ENCODE results near the gene LIMK2.

The LIMK2 gene

DNA sequence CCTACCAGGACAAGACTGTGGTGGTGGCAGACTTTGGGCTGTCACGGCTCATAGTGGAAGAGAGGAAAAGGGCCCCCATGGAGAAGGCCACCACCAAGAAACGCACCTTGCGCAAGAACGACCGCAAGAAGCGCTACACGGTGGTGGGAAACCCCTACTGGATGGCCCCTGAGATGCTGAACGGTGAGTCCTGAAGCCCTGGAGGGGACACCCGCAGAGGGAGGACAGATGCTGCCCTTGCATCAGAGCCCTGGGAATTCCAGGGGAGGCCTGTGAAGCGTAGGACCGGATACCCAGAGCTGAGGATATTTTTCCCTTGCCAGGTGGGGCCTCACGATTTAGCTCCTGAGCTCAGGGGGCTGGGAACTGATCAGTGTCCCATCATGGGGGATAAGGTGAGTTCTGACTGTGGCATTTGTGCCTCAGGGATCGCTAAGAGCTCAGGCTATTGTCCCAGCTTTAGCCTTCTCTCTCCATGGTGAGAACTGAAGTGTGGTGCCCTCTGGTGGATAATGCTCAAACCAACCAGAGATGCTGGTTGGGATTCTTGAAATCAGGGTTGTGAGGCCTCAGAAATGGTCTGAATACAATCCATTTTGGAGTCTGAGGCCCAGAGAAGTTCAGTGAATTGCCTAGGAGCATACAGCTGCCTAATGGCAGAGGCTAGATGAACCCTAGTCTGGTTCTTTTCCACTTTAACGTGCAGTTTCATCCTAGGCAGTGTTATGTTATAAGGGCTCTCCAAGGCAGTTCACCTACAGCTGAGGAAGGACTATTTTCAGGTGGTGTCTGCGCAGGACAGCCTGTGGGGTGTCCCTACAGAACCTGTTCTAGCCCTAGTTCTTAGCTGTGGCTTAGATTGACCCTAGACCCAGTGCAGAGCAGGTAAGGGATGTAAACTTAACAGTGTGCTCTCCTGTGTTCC is 60.7 kb downstream of the LIMK2 start:
- no peak for DNase-seq (ENCODE audit: low read depth in 2 of 2)

DNA sequence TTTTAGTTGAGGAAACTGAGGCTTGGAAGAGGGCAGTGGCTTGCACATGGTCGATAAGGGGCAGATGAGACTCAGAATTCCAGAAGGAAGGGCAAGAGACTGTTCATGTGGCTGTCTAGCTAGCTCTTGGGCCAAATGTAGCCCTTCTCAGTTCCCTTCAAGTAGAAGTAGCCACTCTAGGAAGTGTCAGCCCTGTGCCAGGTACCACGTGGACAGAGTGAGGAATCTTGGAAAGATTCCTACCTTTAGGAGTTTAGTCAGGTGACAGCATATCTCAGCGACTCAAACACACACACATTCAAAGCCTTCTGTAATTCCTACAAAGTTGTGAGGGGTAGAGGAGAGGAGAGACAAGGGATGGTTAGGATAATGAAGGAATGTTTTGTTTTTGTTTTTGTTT is 61.9 kb downstream of the LIMK2 start:
- DNase-seq (ENCODE audit: low read depth in 2 of 2): no peak

DNA sequence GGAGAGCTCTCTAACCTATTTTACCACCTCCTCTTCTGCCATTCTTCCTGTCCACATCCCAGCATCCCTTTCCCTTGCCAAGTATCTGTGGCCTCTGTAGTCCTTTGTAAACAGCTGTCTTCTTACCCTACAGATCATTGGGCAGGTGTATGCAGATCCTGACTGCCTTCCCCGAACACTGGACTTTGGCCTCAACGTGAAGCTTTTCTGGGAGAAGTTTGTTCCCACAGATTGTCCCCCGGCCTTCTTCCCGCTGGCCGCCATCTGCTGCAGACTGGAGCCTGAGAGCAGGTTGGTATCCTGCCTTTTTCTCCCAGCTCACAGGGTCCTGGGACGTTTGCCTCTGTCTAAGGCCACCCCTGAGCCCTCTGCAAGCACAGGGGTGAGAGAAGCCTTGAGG is 62.9 kb downstream of the LIMK2 start:
- DNase-seq (ENCODE audit: low read depth in 2 of 2): no peak

DNA sequence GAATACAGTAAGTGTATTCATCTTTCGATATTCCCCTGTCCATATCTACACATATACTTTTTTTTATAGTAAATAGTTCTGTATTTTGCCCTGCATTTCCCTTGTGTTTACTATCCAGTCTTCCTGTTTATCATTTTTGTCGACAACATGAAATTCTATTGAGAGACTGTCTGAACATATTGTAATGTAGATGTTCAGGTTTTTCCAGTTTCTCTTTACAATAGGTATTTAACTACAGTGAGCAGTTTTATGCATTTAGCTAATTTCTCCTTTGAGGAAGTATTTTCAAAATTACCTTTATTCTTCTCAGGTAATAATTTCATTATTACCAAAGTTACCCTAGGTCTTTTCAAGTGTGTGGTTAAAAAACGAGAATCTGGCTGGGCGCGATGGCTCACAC is 63.5 kb downstream of the LIMK2 start:
- no peak for DNase-seq (ENCODE audit: low read depth in 2 of 2)

DNA sequence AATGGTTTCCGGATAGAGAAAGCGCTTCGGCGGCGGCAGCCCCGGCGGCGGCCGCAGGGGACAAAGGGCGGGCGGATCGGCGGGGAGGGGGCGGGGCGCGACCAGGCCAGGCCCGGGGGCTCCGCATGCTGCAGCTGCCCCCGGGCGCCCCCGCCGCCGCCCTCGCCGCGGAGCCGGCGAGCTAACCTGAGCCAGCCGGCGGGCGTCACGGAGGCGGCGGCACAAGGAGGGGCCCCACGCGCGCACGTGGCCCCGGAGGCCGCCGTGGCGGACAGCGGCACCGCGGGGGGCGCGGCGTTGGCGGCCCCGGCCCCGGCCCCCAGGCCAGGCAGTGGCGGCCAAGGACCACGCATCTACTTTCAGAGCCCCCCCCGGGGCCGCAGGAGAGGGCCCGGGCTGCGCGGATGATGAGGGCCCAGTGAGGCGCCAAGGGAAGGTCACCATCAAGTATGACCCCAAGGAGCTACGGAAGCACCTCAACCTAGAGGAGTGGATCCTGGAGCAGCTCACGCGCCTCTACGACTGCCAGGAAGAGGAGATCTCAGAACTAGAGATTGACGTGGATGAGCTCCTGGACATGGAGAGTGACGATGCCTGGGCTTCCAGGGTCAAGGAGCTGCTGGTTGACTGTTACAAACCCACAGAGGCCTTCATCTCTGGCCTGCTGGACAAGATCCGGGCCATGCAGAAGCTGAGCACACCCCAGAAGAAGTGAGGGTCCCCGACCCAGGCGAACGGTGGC is 64.5 kb downstream of the LIMK2 start:
- DNase-seq (ENCODE audit: low read depth in 2 of 2): no peak

DNA sequence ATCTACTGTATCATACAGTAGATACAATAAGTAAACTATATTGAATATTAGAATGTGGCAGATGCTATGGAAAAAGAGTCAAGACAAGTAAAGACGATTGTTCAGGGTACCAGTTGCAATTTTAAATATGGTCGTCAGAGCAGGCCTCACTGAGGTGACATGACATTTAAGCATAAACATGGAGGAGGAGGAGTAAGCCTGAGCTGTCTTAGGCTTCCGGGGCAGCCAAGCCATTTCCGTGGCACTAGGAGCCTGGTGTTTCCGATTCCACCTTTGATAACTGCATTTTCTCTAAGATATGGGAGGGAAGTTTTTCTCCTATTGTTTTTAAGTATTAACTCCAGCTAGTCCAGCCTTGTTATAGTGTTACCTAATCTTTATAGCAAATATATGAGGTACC is 65.6 kb downstream of the LIMK2 start:
- no peak for DNase-seq (ENCODE audit: low read depth in 2 of 2)

DNA sequence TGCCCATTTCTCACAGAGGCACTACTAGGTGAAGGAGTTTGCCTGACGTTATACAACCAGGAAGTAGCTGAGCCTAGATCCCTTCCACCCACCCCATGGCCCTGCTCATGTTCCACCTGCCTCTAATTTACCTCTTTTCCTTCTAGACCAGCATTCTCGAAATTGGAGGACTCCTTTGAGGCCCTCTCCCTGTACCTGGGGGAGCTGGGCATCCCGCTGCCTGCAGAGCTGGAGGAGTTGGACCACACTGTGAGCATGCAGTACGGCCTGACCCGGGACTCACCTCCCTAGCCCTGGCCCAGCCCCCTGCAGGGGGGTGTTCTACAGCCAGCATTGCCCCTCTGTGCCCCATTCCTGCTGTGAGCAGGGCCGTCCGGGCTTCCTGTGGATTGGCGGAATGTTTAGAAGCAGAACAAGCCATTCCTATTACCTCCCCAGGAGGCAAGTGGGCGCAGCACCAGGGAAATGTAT is 66.1 kb downstream of the LIMK2 start:
- DNase-seq (ENCODE audit: low read depth in 2 of 2): no peak

DNA sequence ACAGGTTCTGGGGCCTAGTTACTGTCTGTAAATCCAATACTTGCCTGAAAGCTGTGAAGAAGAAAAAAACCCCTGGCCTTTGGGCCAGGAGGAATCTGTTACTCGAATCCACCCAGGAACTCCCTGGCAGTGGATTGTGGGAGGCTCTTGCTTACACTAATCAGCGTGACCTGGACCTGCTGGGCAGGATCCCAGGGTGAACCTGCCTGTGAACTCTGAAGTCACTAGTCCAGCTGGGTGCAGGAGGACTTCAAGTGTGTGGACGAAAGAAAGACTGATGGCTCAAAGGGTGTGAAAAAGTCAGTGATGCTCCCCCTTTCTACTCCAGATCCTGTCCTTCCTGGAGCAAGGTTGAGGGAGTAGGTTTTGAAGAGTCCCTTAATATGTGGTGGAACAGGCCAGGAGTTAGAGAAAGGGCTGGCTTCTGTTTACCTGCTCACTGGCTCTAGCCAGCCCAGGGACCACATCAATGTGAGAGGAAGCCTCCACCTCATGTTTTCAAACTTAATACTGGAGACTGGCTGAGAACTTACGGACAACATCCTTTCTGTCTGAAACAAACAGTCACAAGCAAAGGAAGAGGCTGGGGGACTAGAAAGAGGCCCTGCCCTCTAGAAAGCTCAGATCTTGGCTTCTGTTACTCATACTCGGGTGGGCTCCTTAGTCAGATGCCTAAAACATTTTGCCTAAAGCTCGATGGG is 66.7 kb downstream of the LIMK2 start:
- DNase-seq (ENCODE audit: low read depth in 2 of 2): no peak

DNA sequence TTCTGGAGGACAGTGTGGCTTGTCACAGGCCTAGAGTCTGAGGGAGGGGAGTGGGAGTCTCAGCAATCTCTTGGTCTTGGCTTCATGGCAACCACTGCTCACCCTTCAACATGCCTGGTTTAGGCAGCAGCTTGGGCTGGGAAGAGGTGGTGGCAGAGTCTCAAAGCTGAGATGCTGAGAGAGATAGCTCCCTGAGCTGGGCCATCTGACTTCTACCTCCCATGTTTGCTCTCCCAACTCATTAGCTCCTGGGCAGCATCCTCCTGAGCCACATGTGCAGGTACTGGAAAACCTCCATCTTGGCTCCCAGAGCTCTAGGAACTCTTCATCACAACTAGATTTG is 67.2 kb downstream of the LIMK2 start:
- no peak for DNase-seq (ENCODE audit: low read depth in 2 of 2)

DNA sequence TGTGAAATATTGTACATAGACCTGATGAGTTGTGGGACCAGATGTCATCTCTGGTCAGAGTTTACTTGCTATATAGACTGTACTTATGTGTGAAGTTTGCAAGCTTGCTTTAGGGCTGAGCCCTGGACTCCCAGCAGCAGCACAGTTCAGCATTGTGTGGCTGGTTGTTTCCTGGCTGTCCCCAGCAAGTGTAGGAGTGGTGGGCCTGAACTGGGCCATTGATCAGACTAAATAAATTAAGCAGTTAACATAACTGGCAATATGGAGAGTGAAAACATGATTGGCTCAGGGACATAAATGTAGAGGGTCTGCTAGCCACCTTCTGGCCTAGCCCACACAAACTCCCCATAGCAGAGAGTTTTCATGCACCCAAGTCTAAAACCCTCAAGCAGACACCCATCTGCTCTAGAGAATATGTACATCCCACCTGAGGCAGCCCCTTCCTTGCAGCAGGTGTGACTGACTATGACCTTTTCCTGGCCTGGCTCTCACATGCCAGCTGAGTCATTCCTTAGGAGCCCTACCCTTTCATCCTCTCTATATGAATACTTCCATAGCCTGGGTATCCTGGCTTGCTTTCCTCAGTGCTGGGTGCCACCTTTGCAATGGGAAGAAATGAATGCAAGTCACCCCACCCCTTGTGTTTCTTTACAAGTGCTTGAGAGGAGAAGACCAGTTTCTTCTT is 67.9 kb downstream of the LIMK2 start:
- no peak for DNase-seq (ENCODE audit: low read depth in 2 of 2)

DNA sequence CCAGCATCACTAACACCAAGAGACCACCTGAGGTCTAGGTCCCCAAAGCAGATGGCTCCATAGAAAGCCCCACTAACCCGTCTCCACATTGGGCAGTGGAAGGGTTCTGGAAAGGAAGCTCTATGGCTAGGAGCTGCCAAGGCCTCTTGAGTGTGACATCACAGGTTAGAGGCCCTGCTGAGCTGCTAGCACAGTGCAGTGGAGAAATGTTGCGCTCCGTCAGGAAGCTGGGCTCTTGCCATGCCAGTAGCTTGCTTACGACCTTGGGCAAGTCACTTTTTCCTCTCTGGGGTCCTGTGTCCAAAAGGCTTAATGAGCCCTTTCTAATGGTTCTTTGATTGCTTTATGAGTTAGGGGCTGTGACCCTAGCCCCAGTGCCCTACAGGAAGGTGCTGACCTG is 69.6 kb downstream of the LIMK2 start:
- DNase-seq (ENCODE audit: low read depth in 2 of 2): no peak

DNA sequence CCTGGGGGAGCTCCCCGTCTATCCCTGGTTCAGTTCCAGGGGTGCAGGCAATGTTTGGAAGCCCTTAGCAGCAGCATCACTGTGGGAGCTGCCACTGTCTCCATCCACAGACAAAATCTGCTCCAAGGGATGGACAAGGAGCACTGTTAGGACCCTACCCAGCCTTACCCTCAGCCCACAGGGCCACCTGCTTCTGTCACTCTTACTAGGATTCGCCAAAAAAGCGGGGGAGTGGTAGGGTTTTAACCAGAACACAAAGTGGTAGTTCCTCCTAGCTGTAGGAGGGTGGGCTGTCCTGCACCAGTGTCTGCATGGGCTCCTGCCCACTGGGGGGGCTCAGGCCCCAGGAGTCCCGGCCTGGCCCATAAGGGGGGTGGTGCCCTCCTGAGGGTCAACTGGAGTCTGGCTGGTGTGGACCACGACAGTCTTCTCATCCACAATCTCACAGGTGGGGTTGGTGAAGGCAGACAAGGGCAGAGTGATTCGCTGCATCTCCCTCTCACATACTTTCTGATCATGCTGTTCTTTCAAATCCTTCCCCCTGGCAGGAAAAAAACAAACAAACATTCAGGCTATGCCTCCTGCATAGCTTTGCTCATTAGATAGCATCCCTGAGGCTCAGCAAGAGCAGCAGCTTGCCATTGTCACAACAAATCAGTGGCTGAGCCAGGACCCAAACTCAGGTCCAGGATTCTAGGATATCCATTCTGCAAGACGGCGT is 70.8 kb downstream of the LIMK2 start:
- no peak for DNase-seq (ENCODE audit: low read depth in 2 of 2)

DNA sequence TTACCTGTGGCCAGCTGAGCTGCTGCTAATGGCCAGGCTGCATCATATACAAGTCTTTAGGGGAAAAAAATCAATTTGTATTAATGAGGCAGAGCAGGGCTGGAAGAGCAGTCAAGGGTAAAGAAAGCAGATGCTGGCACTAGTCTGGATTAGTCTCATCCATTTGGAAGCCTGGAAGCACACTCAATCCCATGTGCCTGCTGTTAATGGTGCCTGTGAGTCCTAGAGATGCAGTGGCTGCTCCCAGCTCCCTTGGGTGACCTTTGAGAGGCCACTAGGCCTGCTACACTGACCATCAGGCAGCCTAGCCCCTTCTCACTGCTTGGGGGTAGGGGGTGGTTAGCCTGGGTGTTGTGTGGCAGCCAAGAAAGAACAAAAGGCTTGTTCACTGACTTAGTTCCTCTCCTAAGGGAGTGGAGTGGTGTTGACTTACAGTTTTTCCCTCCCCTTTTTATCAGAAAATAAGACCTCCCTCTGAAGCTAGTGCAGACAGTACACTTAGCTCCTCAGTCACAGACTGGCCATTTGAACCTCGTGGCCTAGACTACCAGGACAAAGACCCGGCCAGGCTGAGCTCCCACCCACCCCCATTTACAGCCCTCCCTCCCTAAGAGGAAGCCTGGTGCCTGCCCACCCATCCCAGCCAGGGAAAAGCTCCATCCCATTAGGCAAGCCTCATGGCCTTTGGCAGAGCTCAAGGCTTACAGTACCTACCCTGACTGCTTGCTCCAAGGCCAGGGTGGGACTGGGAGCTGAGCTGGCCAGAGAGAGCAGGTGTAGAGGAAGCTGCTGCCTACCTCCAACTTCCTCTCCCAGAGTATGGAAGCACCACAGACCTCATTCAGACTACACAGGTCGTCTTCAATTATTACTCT is 72.4 kb downstream of the LIMK2 start:
- DNase-seq (ENCODE audit: low read depth in 2 of 2): no peak

DNA sequence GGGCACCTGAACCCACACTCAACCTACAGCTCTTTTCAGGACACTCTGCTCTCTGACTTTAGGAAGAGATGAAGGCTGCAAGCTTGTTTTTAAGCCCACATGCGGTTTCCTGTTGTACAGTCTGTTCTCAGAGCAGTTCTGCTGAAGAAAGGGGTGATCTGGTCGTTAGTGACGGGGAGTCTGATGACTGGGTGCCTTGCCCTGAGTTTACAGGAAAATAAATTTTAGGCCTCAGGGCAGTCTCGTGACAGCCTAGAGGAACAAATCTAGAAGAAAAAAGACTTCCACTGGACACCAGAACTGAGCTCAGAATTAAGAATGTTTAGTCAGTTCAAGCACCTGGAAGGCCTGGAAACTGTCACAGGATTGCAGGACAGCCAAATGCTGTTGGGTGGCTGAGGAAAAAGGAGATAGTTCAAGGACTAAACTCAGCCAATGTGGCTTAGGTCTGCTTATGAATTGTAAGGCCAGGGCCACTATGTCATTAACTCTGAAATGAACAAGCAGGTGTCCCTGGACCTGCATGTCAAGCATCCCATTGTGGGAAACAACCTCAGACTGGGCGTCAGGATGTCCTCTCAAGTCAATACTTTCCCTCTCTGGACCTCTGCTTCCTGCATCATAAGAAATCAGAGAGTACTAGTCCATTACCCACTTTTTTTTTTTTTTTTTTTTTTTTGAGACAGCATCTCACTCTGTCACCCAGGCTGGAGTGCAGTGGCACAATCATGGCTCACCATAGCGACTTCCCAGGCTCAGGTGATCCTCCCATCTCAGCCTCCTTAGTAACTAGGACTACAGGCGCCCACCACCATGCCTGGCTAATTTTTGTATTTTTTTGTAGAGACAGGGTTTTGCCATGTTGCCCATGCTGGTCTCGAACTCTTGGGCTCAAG is 74.5 kb downstream of the LIMK2 start:
- no peak for DNase-seq (ENCODE audit: low read depth in 2 of 2)

DNA sequence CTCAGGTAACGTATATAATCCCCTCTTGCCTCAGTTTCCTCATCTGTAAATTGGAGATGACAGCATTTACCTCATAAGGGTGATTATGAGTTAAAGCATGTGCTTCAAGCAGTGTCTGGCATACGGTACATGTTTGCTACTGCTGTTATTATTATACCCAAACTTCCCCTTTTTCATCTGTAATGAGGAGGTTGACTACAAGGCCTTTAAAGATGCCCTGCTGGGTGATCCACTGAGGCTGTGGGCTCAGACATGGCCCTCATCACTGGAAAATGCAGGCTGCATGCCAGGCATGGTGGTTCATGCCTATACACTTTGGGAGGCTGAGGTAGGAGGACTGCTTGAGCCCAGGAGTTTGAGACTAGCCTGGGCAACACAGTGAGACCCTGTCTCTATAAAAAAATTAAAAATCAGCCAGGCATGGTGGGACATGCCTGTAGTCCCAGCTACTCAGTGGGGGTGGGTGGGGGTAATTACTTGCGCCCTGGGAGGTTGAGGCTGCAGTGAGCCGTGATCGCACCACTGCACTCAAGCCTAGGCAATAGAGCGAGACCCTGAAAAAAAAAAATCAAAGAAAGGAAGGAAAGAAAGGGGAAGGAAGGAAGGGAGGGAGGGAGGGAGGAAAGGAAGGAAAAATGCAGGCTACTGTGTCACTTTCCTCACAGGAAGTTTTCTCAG is 75.9 kb downstream of the LIMK2 start:
- DNase-seq (ENCODE audit: low read depth in 2 of 2): no peak

DNA sequence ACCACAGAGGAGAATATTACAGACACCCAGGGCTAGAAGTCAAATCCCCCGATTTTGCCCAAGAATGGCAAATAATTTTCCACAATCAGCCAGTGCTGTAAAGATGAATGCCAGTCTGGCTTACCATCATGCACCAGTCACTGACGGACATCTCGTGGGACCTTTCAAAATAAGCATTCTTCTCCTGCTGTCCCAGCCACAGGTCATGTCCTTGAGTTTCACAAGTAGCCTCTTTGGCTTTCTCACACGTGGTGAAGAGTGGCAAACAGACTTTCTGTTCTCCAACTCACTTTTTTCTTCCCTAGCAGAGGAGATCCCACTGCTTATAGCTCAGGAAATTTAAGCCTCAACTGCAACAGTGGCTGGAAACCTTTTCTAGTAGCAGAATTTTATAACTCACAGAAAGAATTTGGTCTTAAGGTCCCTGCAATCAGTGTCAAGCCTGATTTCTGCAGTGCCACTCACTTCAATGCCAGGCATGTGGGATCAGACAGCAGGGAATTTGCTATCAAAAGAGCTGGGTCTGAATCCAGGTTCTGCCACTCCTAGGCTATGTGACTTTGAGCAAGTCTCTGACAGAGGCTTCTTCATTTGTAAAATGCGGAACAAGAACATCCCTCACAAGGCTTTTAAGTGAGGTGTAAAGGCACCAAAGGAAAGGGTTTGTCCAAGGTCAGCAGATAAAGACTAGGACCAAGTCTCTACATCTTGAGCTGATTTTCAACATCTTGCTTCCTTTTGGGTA is 76.6 kb downstream of the LIMK2 start:
- DNase-seq (ENCODE audit: low read depth in 2 of 2): no peak

DNA sequence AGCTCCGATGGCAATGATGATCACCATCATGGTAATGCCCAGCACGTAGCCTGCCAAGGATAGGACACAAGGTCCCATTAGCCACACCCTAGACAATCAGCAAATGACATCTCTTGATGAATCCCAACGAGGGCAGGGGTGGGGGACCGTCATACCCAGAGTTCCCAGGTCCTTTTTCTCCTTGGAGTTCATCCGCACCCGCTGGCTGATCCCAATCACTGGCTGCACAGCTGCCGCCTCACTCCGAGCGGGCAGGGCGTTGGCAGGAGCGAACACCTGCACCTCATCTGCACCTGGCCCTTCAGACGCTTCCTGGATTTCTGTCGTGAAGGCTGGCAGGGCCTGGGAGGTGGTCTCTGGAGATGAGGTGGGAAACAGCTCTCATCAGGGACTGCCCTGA is 77.2 kb downstream of the LIMK2 start:
- DNase-seq (ENCODE audit: low read depth in 2 of 2): no peak

All from fibroblast of skin of left biceps (primary cell).